ENCODE data around the gene PLA2G4B. TPM values are rescaled to one million over a fixed set of nuclear protein-coding genes. Genes with fewer than 3 reads are reported as not detected.

PLA2G4B gene
- total and polyA plus RNA-seq, 4 donors = 5.7 to 13.0 (median 10.6) TPM

- WGBS, 2 donors = 3 to 5% methylated on average over 36 to 37 of the region's 37 CpGs
- Histone ChIP-seq H3K4me1 (ENCODE audit: control insufficient read depth in 5 of 5, insufficient read depth in 5 of 5, low read length in 5 of 5) (peaks cover 0 to 14% (median 0%) of the 10 kb centered on the region in 5 donors), H3K36me3 (ENCODE audit: control insufficient read depth in 4 of 4, insufficient read depth in 4 of 4, low read length in 4 of 4) (peaks cover 0 to 36% (median 13%) of the 10 kb centered on the region in 4 donors), H3K9ac (ENCODE audit: insufficient read depth in 1 of 2, low read length in 2 of 2) (no peak overlapping the region), H3K27me3 (ENCODE audit: control insufficient read depth in 3 of 3, insufficient read depth in 3 of 3, low read length in 2 of 3) (no peaks in the 10 kb centered on the region), H3K27ac (ENCODE audit: low read depth in 1 of 2, low read length in 1 of 2) (no peak overlapping the region), H3K9me3 (ENCODE audit: control insufficient read depth in 4 of 4, insufficient read depth in 3 of 4, low read length in 3 of 4) (no peaks in the 10 kb centered on the region), H3K4me3 (no peak overlapping the region)
- DNase-seq (peak in 1 of 3 donors; percentile 31), ATAC-seq (ENCODE audit: insufficient read depth, low FRiP score) (no peak)
- TF ChIP-seq CTCF (IDR thresholded peaks at IDR 0.05; ENCODE audit: control extremely low read depth, extremely low read depth) = no peak
Observed at GRCh38 chr15:41827290-41827879, 11.3 kb upstream of the PLA2G4B start.

DNA sequence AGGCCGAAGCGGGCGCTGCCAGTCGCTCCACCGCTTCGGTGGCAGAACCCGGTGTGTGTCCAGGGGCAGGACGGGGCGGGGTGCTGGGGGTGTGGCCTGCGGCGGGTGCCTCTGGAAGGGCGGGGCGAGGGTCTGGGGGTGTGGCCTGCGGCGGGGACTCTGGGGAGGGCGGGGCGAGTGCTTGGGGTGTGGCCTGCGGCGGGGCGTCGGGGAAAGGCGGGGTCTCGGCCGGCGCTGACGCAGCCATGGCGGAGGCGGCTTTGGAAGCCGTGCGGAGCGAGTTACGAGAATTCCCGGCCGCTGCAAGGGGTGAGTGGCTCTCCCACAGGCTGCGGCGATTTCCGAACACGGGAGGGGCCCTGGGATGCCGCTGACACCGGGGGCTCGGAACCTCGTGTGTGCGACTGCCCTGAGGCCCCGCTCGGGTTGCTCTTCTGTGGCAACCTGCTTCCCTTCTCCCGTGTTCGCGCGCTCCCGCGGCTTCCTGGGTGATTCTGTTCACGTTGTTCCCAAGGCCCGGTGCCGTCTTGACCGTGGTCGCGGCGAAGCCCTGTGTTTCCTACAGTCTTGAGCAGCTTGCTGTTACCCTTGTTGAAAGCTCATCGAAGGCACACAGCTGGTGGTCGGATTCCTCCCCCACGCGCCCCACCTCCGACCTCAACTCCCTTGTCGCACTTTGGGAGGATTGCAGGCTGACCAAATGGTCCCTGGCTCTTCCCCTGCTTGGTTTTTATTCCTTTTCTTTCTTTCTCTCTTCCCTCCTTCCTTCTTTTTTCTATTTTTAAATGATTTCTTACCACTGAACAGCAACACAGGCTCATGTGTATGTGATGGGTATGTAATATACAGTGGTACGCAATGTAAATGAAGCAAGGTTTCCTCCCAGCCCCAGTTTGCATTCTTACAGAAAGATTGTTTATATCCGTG lies 10.5 kb upstream of the PLA2G4B start, which contains the start of gene JMJD7:
Gene JMJD7 (plus strand): TSS at position 213 of the 927 bp plus-strand sequence. CDS start 33 bp downstream, at position 246.
- Histone ChIP-seq H3K4me3 (peak within 1 kb of the TSS; percentile 60), H3K9ac (ENCODE audit: insufficient read depth in 1 of 2, low read length in 2 of 2) (peak within 1 kb of the TSS; percentile 63 to 92), H3K27ac (ENCODE audit: low read depth in 1 of 2, low read length in 1 of 2) (peak within 1 kb of the TSS; percentile 83 to 86), H3K4me1 (ENCODE audit: control insufficient read depth in 5 of 5, insufficient read depth in 5 of 5, low read length in 5 of 5) (peaks cover 0 to 14% (median 0%) of the 10 kb centered on the region in 5 donors), H3K9me3 (ENCODE audit: control insufficient read depth in 4 of 4, insufficient read depth in 3 of 4, low read length in 3 of 4) (no peaks in the 10 kb centered on the region), H3K36me3 (ENCODE audit: control insufficient read depth in 4 of 4, insufficient read depth in 4 of 4, low read length in 4 of 4) (peaks cover 0 to 28% (median 9%) of the 10 kb centered on the region in 4 donors), H3K27me3 (ENCODE audit: control insufficient read depth in 3 of 3, insufficient read depth in 3 of 3, low read length in 2 of 3) (no peaks in the 10 kb centered on the region)
- ATAC-seq (ENCODE audit: insufficient read depth, low FRiP score) (peak; percentile 94), DNase-seq (peak; percentile 92 to 96 (median 94))
- 1% methylated on average over 58 to 66 of the region's 66 CpGs for WGBS, 2 donors
- no peak for TF ChIP-seq CTCF (IDR thresholded peaks at IDR 0.05; ENCODE audit: control extremely low read depth, extremely low read depth)

- H3K27ac ChIP-seq (ENCODE audit: low read depth in 1 of 2, low read length in 1 of 2) = no peak overlapping the region
- peak overlapping the region in 1 of 2 donors; percentile 92 for H3K9ac ChIP-seq (ENCODE audit: insufficient read depth in 1 of 2, low read length in 2 of 2)
- peaks cover 0 to 14% (median 0%) of the 10 kb centered on the region in 5 donors for H3K4me1 ChIP-seq (ENCODE audit: control insufficient read depth in 5 of 5, insufficient read depth in 5 of 5, low read length in 5 of 5)
- ATAC-seq (ENCODE audit: insufficient read depth, low FRiP score) = no peak
- H3K27me3 ChIP-seq (ENCODE audit: control insufficient read depth in 3 of 3, insufficient read depth in 3 of 3, low read length in 2 of 3) = no peaks in the 10 kb centered on the region
- DNase-seq = no peak
- no peaks in the 10 kb centered on the region for H3K9me3 ChIP-seq (ENCODE audit: control insufficient read depth in 4 of 4, insufficient read depth in 3 of 4, low read length in 3 of 4)
- no peak overlapping the region for H3K4me3 ChIP-seq
- WGBS, 2 donors = 15 to 31% methylated on average over 6 of the region's 6 CpGs
- peaks cover 0 to 22% (median 7%) of the 10 kb centered on the region in 4 donors for H3K36me3 ChIP-seq (ENCODE audit: control insufficient read depth in 4 of 4, insufficient read depth in 4 of 4, low read length in 4 of 4)
- TF ChIP-seq CTCF (IDR thresholded peaks at IDR 0.05; ENCODE audit: control extremely low read depth, extremely low read depth) = no peak
Observed at GRCh38 chr15:41828807-41829141, 9.9 kb upstream of the PLA2G4B start.

Measured in lung (tissue), 12 donors.